NCI-H1105 treated with DMSO at 0.1 percent for 48 hours (cell line): ENCODE results near the gene OR10G7.

Experiments used
- DNase-seq: peaks from one replicate; lab custom pipeline; 2025; lab: John Stamatoyannopoulos, UW

OR10G7 gene

GRCh38 chr11:124041254-124041653 is at the start of gene OR10G7:
OR10G7 (minus strand) TSS chr11:124041325; CDS start chr11:124039001, 2,324 bp downstream.
- DNase-seq: peak; percentile 11

- peak; percentile 72 for DNase-seq
Observed at GRCh38 chr11:124085997-124086846, 45.1 kb upstream of the OR10G7 start.

GRCh38 chr11:124085583-124085982 is 44.5 kb upstream of the OR10G7 start:
- no peak for DNase-seq

- no peak for DNase-seq
Observed at GRCh38 chr11:124082371-124082770, 41.2 kb upstream of the OR10G7 start.

GRCh38 chr11:124081483-124081882 is 40.4 kb upstream of the OR10G7 start:
- DNase-seq: no peak

GRCh38 chr11:124080327-124081001 is 39.3 kb upstream of the OR10G7 start:
- DNase-seq: no peak

- no peak for DNase-seq
Observed at GRCh38 chr11:124079631-124080326, 38.7 kb upstream of the OR10G7 start.

GRCh38 chr11:124078591-124078990 is 37.5 kb upstream of the OR10G7 start:
- DNase-seq: no peak

- DNase-seq: no peak
Observed at GRCh38 chr11:124077266-124077665, 36.1 kb upstream of the OR10G7 start.

GRCh38 chr11:124075841-124076651 is 34.9 kb upstream of the OR10G7 start:
- peak; percentile 69 for DNase-seq

- no peak for DNase-seq
Observed at GRCh38 chr11:124075492-124075840, 34.3 kb upstream of the OR10G7 start.

GRCh38 chr11:124074554-124074953 is 33.4 kb upstream of the OR10G7 start:
- DNase-seq: no peak

GRCh38 chr11:124072147-124072546 is 31.0 kb upstream of the OR10G7 start:
- no peak for DNase-seq

- no peak for DNase-seq
Observed at GRCh38 chr11:124071623-124071948, 30.5 kb upstream of the OR10G7 start.

GRCh38 chr11:124070915-124071622 is 29.9 kb upstream of the OR10G7 start:
- peak; percentile 86 for DNase-seq

GRCh38 chr11:124069429-124070401 is 28.6 kb upstream of the OR10G7 start:
- peak; percentile 94 for DNase-seq

- no peak for DNase-seq
Observed at GRCh38 chr11:124068601-124069110, 27.5 kb upstream of the OR10G7 start.

GRCh38 chr11:124052966-124053365 is 11.8 kb upstream of the OR10G7 start:
- DNase-seq: no peak

- DNase-seq: peak; percentile 13
Observed at GRCh38 chr11:124050748-124051147, 9.6 kb upstream of the OR10G7 start.

GRCh38 chr11:124043420-124043819 is 2.3 kb upstream of the OR10G7 start:
- DNase-seq: no peak
